Neural cell (in vitro differentiated cells): ENCODE results near the gene CCNI. TPM values are rescaled to one million over a fixed set of nuclear protein-coding genes. Genes with fewer than 3 reads are reported as not detected.

ENCODE experiments used
- H2AFZ ChIP-seq: fragments of 200-600, 300-800 bp; sonication (generic), shearing (Covaris generic); 2 replicates; pipeline ENCODE4 v1.6.0; 2014; ENCODE audit warnings: low read depth, mild to moderate bottlenecking, antibody characterized with exemption, low read length, moderate library complexity
- H3F3A ChIP-seq: fragments of 200-600 bp; shearing (Covaris generic); 2 replicates; pipeline ENCODE4 v1.6.1; 2016; ENCODE audit warnings: mild to moderate bottlenecking, moderate library complexity, mixed read lengths, antibody characterized with exemption, low read length; ENCODE audit not compliant: insufficient read depth, poor library complexity, severe bottlenecking
- H3K27ac ChIP-seq: fragments of 200-600, 300-800 bp; sonication (generic), shearing (Covaris generic); 2 replicates; pipeline ENCODE4 v1.5.1; 2014; ENCODE audit warnings: mild to moderate bottlenecking, low read length, moderate library complexity
- H3K27me3 ChIP-seq: fragments of 300-800, 200-600 bp; sonication (generic), shearing (Covaris generic); 2 replicates; pipeline ENCODE4 v1.6.0; 2014; ENCODE audit warnings: mild to moderate bottlenecking, low read depth, low read length, moderate library complexity; ENCODE audit not compliant: insufficient read depth
- H3K36me3 ChIP-seq: fragments of 300-800, 200-600 bp; sonication (generic), shearing (Covaris generic); 2 replicates; pipeline ENCODE4 v1.5.1; 2014; ENCODE audit warnings: mild to moderate bottlenecking, antibody characterized with exemption, low read length, moderate library complexity; ENCODE audit not compliant: insufficient read depth
- H3K4me2 ChIP-seq: fragments of 300-800, 200-600 bp; sonication (generic), shearing (Covaris generic); 2 replicates; pipeline ENCODE4 v1.6.0; 2014; ENCODE audit warnings: mild to moderate bottlenecking, low read length
- H3K4me3 ChIP-seq: fragments of 300-800, 200-600 bp; sonication (generic), shearing (Covaris generic); 2 replicates; pipeline ENCODE4 v1.5.1; 2014; ENCODE audit warnings: mild to moderate bottlenecking, low read length, moderate library complexity
- H3K79me2 ChIP-seq: fragments of 200-600 bp; shearing (Covaris generic); replicated peaks from 2 replicates; pipeline ENCODE4 v1.6.0; 2014; ENCODE audit warnings: mild to moderate bottlenecking, low read length, moderate library complexity; ENCODE audit not compliant: insufficient read depth
- H3K9ac ChIP-seq: fragments of 300-800, 200-600 bp; sonication (generic), shearing (Covaris generic); 2 replicates; pipeline ENCODE4 v1.6.1; 2016; ENCODE audit warnings: mild to moderate bottlenecking, low read length, mixed read lengths
- H3K9me2 ChIP-seq: fragments of 200-600 bp; shearing (Covaris generic); 2 replicates; pipeline ENCODE4 v1.6.1; 2016; ENCODE audit warnings: mild to moderate bottlenecking, low read length, mixed read lengths; ENCODE audit not compliant: insufficient read depth
- H3K9me3 ChIP-seq: fragments of 200-600, 300-800 bp; sonication (generic), shearing (Covaris generic); 2 replicates; pipeline ENCODE4 v1.6.1; 2016; ENCODE audit warnings: mild to moderate bottlenecking, mixed run types, low read length, moderate library complexity, mixed read lengths
- H4K20me1 ChIP-seq: fragments of 200-600 bp; shearing (Covaris generic); 2 replicates; pipeline ENCODE4 v1.6.1; 2016; ENCODE audit warnings: mild to moderate bottlenecking, mixed run types; ENCODE audit not compliant: insufficient read depth
- CTCF ChIP-seq: fragments of 450-650 bp; IDR thresholded peaks from 2 replicates; pipeline ENCODE4 v1.5.1; 2014; ENCODE audit warnings: antibody characterized with exemption, mild to moderate bottlenecking, moderate library complexity; ENCODE audit not compliant: poor library complexity, severe bottlenecking
- EP300 ChIP-seq: fragments of 450-650 bp; conservative IDR thresholded peaks from 2 replicates; pipeline ENCODE4 v1.6.1; 2014; ENCODE audit warnings: antibody characterized with exemption, mild to moderate bottlenecking, moderate library complexity; ENCODE audit not compliant: poor library complexity, severe bottlenecking
- EZH2 ChIP-seq: fragments of 200-600, 300-800 bp; shearing (Covaris generic), sonication (generic); IDR thresholded peaks from 2 replicates; pipeline ENCODE4 v1.6.1; 2014; ENCODE audit warnings: antibody characterized with exemption, low read length, borderline replicate concordance, mild to moderate bottlenecking; ENCODE audit not compliant: insufficient read depth, poor library complexity, severe bottlenecking
- MXI1 ChIP-seq: fragments of 450-650 bp; conservative IDR thresholded peaks from 2 replicates; pipeline ENCODE4 v1.6.1; 2014; ENCODE audit warnings: antibody characterized with exemption, mild to moderate bottlenecking; ENCODE audit not compliant: poor library complexity, severe bottlenecking
- POLR2AphosphoS5 ChIP-seq: IDR thresholded peaks from 2 replicates; pipeline ENCODE4 v1.6.1; 2012
- RAD21 ChIP-seq: fragments of 450-650 bp; conservative IDR thresholded peaks from 2 replicates; pipeline ENCODE4 v1.6.1; 2014; ENCODE audit warnings: antibody characterized with exemption, mild to moderate bottlenecking, moderate library complexity
- REST ChIP-seq: IDR thresholded peaks from 2 replicates; pipeline ENCODE4 v1.6.1; 2012; ENCODE audit warnings: borderline replicate concordance
- SMC3 ChIP-seq: fragments of 450-650 bp; conservative IDR thresholded peaks from 2 replicates; pipeline ENCODE4 v1.6.1; 2014; ENCODE audit warnings: antibody characterized with exemption, mild to moderate bottlenecking, moderate library complexity; ENCODE audit not compliant: poor library complexity
- TAF1 ChIP-seq: IDR thresholded peaks from 2 replicates; pipeline ENCODE4 v1.6.1; 2012; ENCODE audit warnings: low read depth
- polyA plus RNA-seq: library from polyadenylated mRNA; depleted of rRNA; stranded (reverse); fragments of >200 nt; gene quantifications from 2 replicates; pipeline ENCODE4 v1.2.3, GENCODE V29; 2014

CCNI gene
- polyA plus RNA-seq, 1 donor from 2014 or later = 129 TPM

GRCh38 chr4:77113069-77113468, 37.3 kb upstream of the CCNI start:
- Histone ChIP-seq H3K9ac (no peak overlapping the region), H3K9me3 (no peaks in the 10 kb centered on the region), H3K9me2 (no peaks in the 10 kb centered on the region), H2AFZ (no peak overlapping the region), H3K27ac (no peak overlapping the region), H3K36me3 (no peaks in the 10 kb centered on the region), H3K4me2 (no peak overlapping the region), H3K4me3 (no peak overlapping the region), H4K20me1 (no peaks in the 10 kb centered on the region), H3K27me3 (no peaks in the 10 kb centered on the region), H3K79me2 (no peaks in the 10 kb centered on the region), H3F3A (no peaks in the 10 kb centered on the region)
- TF ChIP-seq SMC3 (no peak), RAD21 (no peak), POLR2AphosphoS5 (no peak), MXI1 (no peak), REST (no peak), CTCF (no peak), TAF1 (no peak), EZH2 (no peak), EP300 (no peak)

GRCh38 chr4:77110730-77111129, 34.9 kb upstream of the CCNI start:
- Histone ChIP-seq H3K27me3 (no peaks in the 10 kb centered on the region), H3K9me3 (no peaks in the 10 kb centered on the region), H3K9ac (no peak overlapping the region), H4K20me1 (no peaks in the 10 kb centered on the region), H2AFZ (no peak overlapping the region), H3K36me3 (no peaks in the 10 kb centered on the region), H3K27ac (no peak overlapping the region), H3K4me3 (no peak overlapping the region), H3K9me2 (no peaks in the 10 kb centered on the region), H3K79me2 (no peaks in the 10 kb centered on the region), H3K4me2 (no peak overlapping the region), H3F3A (no peaks in the 10 kb centered on the region)
- no peak for TF ChIP-seq TAF1
